ENCODE measurements around the gene ALX1. TPM values are rescaled to one million over a fixed set of nuclear protein-coding genes. Genes with fewer than 3 reads are reported as not detected.

The ALX1 gene
- total RNA-seq, 4 donors from 2014 or later = not detected

DNA sequence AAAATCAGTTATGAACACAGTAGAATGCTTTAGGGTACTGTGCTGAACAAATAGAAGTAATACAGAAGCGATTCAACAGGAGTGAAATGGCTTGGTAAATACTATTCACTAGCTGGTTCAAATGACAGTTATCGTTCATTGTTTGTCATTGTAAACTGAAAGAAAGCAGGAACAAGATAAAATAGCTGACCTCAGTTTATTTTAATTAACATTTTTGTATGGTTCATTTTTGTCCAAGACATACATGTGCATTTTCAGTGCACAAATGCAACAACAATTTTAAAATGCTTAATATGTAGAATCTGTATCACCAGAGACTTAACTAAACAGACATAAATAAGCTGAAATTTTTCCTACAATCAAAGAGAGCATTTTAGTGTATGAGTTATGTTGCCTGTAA lies 49.9 kb downstream of the ALX1 start:
- Histone ChIP-seq H3K36me3 (no peaks in the 10 kb centered on the region), H3K9me3 (no peaks in the 10 kb centered on the region), H3K4me3 (no peak overlapping the region), H3K4me1 (no peaks in the 10 kb centered on the region), H3K27ac (no peak overlapping the region), H3K27me3 (no peaks in the 10 kb centered on the region)
- whole genome bisulfite sequencing, 2 donors (ENCODE audit: low coverage in 1 of 2) = 47 to 57% methylated on average over 2 of the region's 2 CpGs
- in situ Hi-C loops (cut with MboI; ENCODE audit: low pct_ligation_motif_present in 1 of 4, low pct_unique_long_range_greater_than_20kb in 1 of 4, low sequenced_read_pairs in 3 of 4) (no loop called here), intact Hi-C loops (cut with DNase I; ENCODE audit: low total_unique reads) (no loop called here)
- TF ChIP-seq POLR2AphosphoS5 (IDR thresholded peaks at IDR 0.05) (no peak), CTCF (IDR thresholded peaks at IDR 0.05) (no peak), EP300 (IDR thresholded peaks at IDR 0.05; ENCODE audit: low read depth) (no peak), POLR2A (IDR thresholded peaks at IDR 0.05) (no peak)
- no peak for DNase-seq

DNA sequence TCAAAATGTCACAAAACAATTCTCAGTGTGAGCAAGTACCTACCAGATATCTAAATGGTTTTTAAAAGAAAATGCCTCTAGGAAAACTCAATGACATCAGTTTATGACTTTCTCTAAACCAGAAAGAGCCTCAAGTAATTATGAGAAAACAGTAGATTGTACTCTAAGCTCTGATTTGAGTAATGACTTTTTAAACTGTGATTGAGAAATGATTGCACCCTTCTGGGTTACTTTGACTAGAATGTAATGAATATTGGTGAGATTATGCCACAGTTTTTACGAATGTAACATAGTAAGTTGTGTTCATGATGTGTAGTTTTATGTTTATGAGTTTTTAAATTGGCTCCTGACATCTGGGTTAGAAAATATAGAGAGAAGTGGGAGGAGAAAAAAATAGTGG lies 68.8 kb downstream of the ALX1 start:
- Histone ChIP-seq H3K27ac (no peak overlapping the region), H3K36me3 (no peaks in the 10 kb centered on the region), H3K27me3 (no peaks in the 10 kb centered on the region), H3K4me1 (peaks cover 0 to 9% (median 0%) of the 10 kb centered on the region in 4 donors), H3K9me3 (no peaks in the 10 kb centered on the region), H3K4me3 (no peak overlapping the region)
- DNase-seq = no peak
- intact Hi-C loops (cut with DNase I; ENCODE audit: low total_unique reads) = no loop called here
- no peak for TF ChIP-seq POLR2A (IDR thresholded peaks at IDR 0.05)
- TF ChIP-seq EP300 (IDR thresholded peaks at IDR 0.05; ENCODE audit: low read depth) = no peak
- no peak for TF ChIP-seq POLR2AphosphoS5 (IDR thresholded peaks at IDR 0.05)
- no peak for TF ChIP-seq CTCF (IDR thresholded peaks at IDR 0.05)
- 52 to 71% methylated on average over 1 of the region's 1 CpG for WGBS, 2 donors (ENCODE audit: low coverage in 1 of 2)
- in situ Hi-C loops (cut with MboI; ENCODE audit: low pct_ligation_motif_present in 1 of 4, low pct_unique_long_range_greater_than_20kb in 1 of 4, low sequenced_read_pairs in 3 of 4) = no loop called here

GRCh38 chr12:85350356-85350755 lies 70.3 kb downstream of the ALX1 start:
- no peak for DNase-seq
- Histone ChIP-seq H3K27ac (no peak overlapping the region), H3K9me3 (no peaks in the 10 kb centered on the region), H3K27me3 (no peaks in the 10 kb centered on the region), H3K4me3 (no peak overlapping the region), H3K4me1 (peaks cover 0 to 9% (median 0%) of the 10 kb centered on the region in 4 donors), H3K36me3 (no peaks in the 10 kb centered on the region)
- TF ChIP-seq EP300 (IDR thresholded peaks at IDR 0.05; ENCODE audit: low read depth) (no peak), POLR2A (IDR thresholded peaks at IDR 0.05) (no peak)
- in situ Hi-C loops (cut with MboI; ENCODE audit: low pct_ligation_motif_present in 1 of 4, low pct_unique_long_range_greater_than_20kb in 1 of 4, low sequenced_read_pairs in 3 of 4) = no loop called here
- intact Hi-C loops (cut with DNase I; ENCODE audit: low total_unique reads) = no loop called here

Other genes with a start within 250 kb of the ALX1 start
- gene TSPAN19, start 243.9 kb upstream of the ALX1 start, total RNA-seq = not detected
- not detected for gene LRRIQ1, start 243.9 kb upstream of the ALX1 start, total RNA-seq